Measurements from ENCODE around the gene PRPF40A. TPM values are rescaled to one million over a fixed set of nuclear protein-coding genes. Genes with fewer than 3 reads are reported as not detected.
A peak's percentile ranks its signal among the peaks of the same experiment; 100 is the strongest.

Gene PRPF40A
- total RNA-seq, 2 donors from 2014 or later = 62.0 to 133 TPM

- H3K36me3 ChIP-seq = peaks cover 10% of the 10 kb centered on the region
- DNase-seq (ENCODE audit: low spot score) (no peak), ATAC-seq (ENCODE audit: insufficient number of reproducible peaks, low FRiP score, low read depth) (no peak)
Measured at GRCh38 chr2:152618193-152618564, 99.1 kb downstream of the PRPF40A start.

GRCh38 chr2:152617456-152618192, 99.6 kb downstream of the PRPF40A start:
- Histone ChIP-seq H3K27ac (no peak overlapping the region), H3K36me3 (peaks cover 10% of the 10 kb centered on the region), H3K4me1 (ENCODE audit: control insufficient read depth in 1 of 2, low read depth in 2 of 2) (peaks cover 6 to 24% of the 10 kb centered on the region in 2 donors), H3K9me3 (no peaks in the 10 kb centered on the region), H3K27me3 (replicated peaks; ENCODE audit: insufficient read depth) (no peaks in the 10 kb centered on the region), H3K4me3 (no peak overlapping the region)
- DNase-seq (ENCODE audit: low spot score) = no peak
- TF ChIP-seq CTCF (IDR thresholded peaks at IDR 0.05) = no peak
- ATAC-seq (ENCODE audit: insufficient number of reproducible peaks, low FRiP score, low read depth) = no peak

More at GRCh38 chr2:152618193-152618564, 99.1 kb downstream of the PRPF40A start:
- TF ChIP-seq CTCF (IDR thresholded peaks at IDR 0.05) = no peak
- H3K27ac ChIP-seq = no peak overlapping the region
- H3K27me3 ChIP-seq (replicated peaks; ENCODE audit: insufficient read depth) = no peaks in the 10 kb centered on the region
- H3K4me1 ChIP-seq (ENCODE audit: control insufficient read depth in 1 of 2, low read depth in 2 of 2) = peaks cover under 1 to 19% of the 10 kb centered on the region in 2 donors
- no peaks in the 10 kb centered on the region for H3K9me3 ChIP-seq
- H3K4me3 ChIP-seq = no peak overlapping the region

- peaks cover 19 to 30% of the 10 kb centered on the region in 2 donors for H3K4me1 ChIP-seq (ENCODE audit: control insufficient read depth in 1 of 2, low read depth in 2 of 2)
- H3K4me3 ChIP-seq = no peak overlapping the region
- DNase-seq (ENCODE audit: low spot score) (no peak), ATAC-seq (ENCODE audit: insufficient number of reproducible peaks, low FRiP score, low read depth) (no peak)
- no peak overlapping the region for H3K27ac ChIP-seq
- peaks cover 10% of the 10 kb centered on the region for H3K36me3 ChIP-seq
- H3K9me3 ChIP-seq = no peaks in the 10 kb centered on the region
- no peaks in the 10 kb centered on the region for H3K27me3 ChIP-seq (replicated peaks; ENCODE audit: insufficient read depth)
- TF ChIP-seq CTCF (IDR thresholded peaks at IDR 0.05) = no peak
Measured at GRCh38 chr2:152615177-152615576, 102.1 kb downstream of the PRPF40A start.

GRCh38 chr2:152613235-152613634, 104.0 kb downstream of the PRPF40A start:
- H3K4me3 ChIP-seq = no peak overlapping the region
- TF ChIP-seq CTCF (IDR thresholded peaks at IDR 0.05) = no peak
- H3K27ac ChIP-seq = peak overlapping the region in 1 of 2 donors; percentile 54
- no peak for ATAC-seq (ENCODE audit: insufficient number of reproducible peaks, low FRiP score, low read depth)
- H3K4me1 ChIP-seq (ENCODE audit: control insufficient read depth in 1 of 2, low read depth in 2 of 2) = peaks cover 19 to 30% of the 10 kb centered on the region in 2 donors
- peaks cover 5% of the 10 kb centered on the region for H3K36me3 ChIP-seq
- no peaks in the 10 kb centered on the region for H3K27me3 ChIP-seq (replicated peaks; ENCODE audit: insufficient read depth)
- DNase-seq (ENCODE audit: low spot score) = no peak
- H3K9me3 ChIP-seq = no peaks in the 10 kb centered on the region

GRCh38 chr2:152611458-152612231, 105.6 kb downstream of the PRPF40A start:
- peak overlapping the region; percentile 37 for H3K4me3 ChIP-seq
- ATAC-seq (ENCODE audit: insufficient number of reproducible peaks, low FRiP score, low read depth) (no peak), DNase-seq (ENCODE audit: low spot score) (no peak)
- H3K27ac ChIP-seq = peak overlapping the region in 1 of 2 donors; percentile 54
- peaks cover 5% of the 10 kb centered on the region for H3K36me3 ChIP-seq
- no peaks in the 10 kb centered on the region for H3K27me3 ChIP-seq (replicated peaks; ENCODE audit: insufficient read depth)
- H3K9me3 ChIP-seq = no peaks in the 10 kb centered on the region
- TF ChIP-seq CTCF (IDR thresholded peaks at IDR 0.05) = no peak
- peaks cover 19 to 30% of the 10 kb centered on the region in 2 donors for H3K4me1 ChIP-seq (ENCODE audit: control insufficient read depth in 1 of 2, low read depth in 2 of 2)

All from thoracic aorta (tissue), 2 donors.